ENCODE results near the gene NOC2L. TPM values are rescaled to one million over a fixed set of nuclear protein-coding genes. Genes with fewer than 3 reads are reported as not detected.

NOC2L gene
- total RNA-seq, 1 donor from 2014 or later = 106 TPM

DNA sequence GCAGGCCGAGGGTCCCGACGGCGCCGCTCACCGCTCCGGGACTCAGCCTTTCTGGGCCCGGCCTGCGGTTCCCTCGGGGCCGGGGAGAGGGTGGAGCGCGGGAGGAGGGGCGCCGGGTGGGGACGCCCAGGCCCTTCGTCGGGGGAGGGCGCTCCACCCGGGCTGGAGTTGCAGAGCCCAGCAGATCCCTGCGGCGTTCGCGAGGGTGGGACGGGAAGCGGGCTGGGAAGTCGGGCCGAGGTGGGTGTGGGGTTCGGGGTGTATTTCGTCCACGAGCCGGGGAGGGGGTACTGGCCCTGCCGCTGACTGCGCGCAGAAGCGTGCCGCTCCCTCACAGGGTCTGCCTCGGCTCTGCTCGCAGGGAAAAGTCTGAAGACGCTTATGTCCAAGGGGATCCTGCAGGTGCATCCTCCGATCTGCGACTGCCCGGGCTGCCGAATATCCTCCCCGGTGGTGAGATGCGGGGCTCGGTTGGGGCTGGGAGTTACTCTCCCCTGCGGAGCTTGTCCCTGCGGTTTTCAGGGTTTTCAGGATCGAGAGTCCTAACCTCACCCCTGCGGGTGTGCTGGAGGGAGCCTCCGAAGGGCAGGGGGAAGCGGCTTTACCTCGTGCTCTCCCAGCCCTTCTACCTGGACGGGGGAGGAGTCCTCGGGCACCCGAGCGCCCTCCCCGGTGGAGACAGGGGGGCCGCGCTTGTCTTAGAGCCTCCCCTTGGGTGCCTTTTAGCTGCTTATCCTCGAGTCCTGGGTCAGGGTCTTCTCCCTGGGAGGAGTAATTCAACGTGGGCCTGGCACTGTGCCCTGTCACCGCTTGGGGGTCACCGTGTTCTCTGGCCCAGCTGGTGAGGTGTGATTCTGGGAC lies 33.3 kb downstream of the NOC2L start:
- DNase-seq (ENCODE audit: low read depth, low spot score) = no peak
- Mint-ChIP-seq H3K4me3 (peak overlapping the region; percentile 73), H3K36me3 (ENCODE audit: low read depth) (no peaks in the 10 kb centered on the region), H3K4me1 (peaks cover 10% of the 10 kb centered on the region), H3K27me3 (ENCODE audit: low read depth) (peaks cover 83% of the 10 kb centered on the region), H3K9me3 (no peaks in the 10 kb centered on the region), H3K27ac (ENCODE audit: unreplicated experiment) (no peak overlapping the region)
- TF ChIP-seq, protein P1, sequence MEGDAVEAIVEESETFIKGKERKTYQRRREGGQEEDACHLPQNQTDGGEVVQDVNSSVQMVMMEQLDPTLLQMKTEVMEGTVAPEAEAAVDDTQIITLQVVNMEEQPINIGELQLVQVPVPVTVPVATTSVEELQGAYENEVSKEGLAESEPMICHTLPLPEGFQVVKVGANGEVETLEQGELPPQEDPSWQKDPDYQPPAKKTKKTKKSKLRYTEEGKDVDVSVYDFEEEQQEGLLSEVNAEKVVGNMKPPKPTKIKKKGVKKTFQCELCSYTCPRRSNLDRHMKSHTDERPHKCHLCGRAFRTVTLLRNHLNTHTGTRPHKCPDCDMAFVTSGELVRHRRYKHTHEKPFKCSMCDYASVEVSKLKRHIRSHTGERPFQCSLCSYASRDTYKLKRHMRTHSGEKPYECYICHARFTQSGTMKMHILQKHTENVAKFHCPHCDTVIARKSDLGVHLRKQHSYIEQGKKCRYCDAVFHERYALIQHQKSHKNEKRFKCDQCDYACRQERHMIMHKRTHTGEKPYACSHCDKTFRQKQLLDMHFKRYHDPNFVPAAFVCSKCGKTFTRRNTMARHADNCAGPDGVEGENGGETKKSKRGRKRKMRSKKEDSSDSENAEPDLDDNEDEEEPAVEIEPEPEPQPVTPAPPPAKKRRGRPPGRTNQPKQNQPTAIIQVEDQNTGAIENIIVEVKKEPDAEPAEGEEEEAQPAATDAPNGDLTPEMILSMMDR (conservative IDR thresholded peaks at IDR 0.05) = no peak

DNA sequence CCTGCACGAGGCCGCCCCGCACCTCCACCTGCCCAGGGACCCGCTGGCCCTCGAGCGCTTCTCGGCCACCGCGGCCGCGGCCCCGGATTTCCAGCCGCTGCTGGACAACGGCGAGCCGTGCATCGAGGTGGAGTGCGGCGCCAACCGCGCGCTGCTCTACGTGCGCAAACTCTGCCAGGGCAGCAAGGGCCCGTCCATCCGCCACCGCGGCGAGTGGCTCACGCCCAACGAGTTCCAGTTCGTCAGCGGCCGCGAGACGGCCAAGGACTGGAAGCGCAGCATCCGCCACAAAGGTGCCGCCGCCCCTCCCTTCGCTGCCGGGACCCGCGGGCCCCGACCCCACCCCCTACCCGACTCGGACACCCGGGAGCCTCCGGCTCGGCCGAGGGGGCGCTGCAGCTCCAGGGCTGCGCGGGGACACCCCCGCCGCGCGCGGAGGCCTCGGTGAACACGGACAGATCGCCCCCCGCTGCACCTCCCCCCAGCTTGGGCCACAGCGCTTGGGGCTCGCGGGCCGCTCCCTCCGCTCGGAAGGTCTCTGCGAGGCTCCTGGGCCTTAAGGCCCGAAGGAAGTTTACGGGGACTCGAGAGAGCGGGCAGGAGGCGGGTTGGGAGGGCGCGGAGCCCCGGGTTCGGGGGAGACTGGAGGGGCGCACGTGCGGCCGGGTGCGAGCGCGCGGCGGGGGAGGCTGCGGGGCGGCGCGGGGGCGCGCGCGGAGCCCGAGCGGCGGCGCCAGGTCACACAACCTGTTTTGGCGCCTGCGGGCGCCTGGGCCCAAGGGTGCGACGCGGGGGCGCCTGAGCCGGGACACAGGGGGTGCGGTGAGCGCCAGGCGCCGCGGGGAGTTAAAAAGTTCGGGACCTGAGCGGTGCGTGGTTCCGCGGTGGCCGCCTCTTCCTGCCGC lies 34.1 kb downstream of the NOC2L start:
- Mint-ChIP-seq H3K4me3 (no peak overlapping the region), H3K9me3 (no peaks in the 10 kb centered on the region), H3K27ac (ENCODE audit: unreplicated experiment) (no peak overlapping the region), H3K27me3 (ENCODE audit: low read depth) (peaks cover 83% of the 10 kb centered on the region), H3K36me3 (ENCODE audit: low read depth) (no peaks in the 10 kb centered on the region), H3K4me1 (peaks cover 15% of the 10 kb centered on the region)
- TF ChIP-seq, protein P1 (conservative IDR thresholded peaks at IDR 0.05) = no peak
- DNase-seq (ENCODE audit: low read depth, low spot score) = no peak

DNA sequence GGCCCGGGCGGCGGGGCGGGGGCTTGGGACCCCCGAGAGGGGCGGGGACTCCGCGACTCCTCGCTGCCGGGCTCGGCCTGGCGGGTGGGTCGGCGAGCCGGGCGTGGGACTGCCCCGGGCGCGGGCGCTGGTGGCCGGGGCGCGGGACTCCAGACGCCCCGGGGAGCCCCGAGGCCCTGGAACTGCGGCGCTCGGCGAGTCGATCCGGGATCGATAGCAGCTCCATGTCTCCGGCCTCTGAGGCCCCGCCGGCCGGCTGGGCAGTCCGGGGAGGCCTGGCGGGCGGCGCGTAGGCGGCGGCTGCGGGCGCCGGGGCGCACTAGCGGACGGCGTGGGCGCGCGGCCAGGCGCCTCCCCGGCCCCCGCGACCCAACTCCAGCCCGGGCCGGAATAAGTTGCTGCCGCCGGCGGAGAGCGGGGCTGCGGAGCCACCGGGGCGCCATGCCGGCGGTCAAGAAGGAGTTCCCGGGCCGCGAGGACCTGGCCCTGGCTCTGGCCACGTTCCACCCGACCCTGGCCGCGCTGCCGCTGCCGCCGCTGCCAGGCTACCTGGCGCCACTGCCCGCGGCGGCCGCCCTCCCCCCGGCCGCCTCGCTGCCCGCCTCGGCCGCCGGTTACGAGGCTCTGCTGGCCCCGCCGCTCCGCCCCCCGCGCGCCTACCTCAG lies 34.9 kb downstream of the NOC2L start:
- no peaks in the 10 kb centered on the region for H3K36me3 Mint-ChIP-seq (ENCODE audit: low read depth)
- TF ChIP-seq, protein P1 (conservative IDR thresholded peaks at IDR 0.05) = no peak
- no peak overlapping the region for H3K27ac Mint-ChIP-seq (ENCODE audit: unreplicated experiment)
- peaks cover 79% of the 10 kb centered on the region for H3K27me3 Mint-ChIP-seq (ENCODE audit: low read depth)
- no peaks in the 10 kb centered on the region for H3K9me3 Mint-ChIP-seq
- H3K4me3 Mint-ChIP-seq = no peak overlapping the region
- no peak for DNase-seq (ENCODE audit: low read depth, low spot score)
- H3K4me1 Mint-ChIP-seq = peaks cover 15% of the 10 kb centered on the region

DNA sequence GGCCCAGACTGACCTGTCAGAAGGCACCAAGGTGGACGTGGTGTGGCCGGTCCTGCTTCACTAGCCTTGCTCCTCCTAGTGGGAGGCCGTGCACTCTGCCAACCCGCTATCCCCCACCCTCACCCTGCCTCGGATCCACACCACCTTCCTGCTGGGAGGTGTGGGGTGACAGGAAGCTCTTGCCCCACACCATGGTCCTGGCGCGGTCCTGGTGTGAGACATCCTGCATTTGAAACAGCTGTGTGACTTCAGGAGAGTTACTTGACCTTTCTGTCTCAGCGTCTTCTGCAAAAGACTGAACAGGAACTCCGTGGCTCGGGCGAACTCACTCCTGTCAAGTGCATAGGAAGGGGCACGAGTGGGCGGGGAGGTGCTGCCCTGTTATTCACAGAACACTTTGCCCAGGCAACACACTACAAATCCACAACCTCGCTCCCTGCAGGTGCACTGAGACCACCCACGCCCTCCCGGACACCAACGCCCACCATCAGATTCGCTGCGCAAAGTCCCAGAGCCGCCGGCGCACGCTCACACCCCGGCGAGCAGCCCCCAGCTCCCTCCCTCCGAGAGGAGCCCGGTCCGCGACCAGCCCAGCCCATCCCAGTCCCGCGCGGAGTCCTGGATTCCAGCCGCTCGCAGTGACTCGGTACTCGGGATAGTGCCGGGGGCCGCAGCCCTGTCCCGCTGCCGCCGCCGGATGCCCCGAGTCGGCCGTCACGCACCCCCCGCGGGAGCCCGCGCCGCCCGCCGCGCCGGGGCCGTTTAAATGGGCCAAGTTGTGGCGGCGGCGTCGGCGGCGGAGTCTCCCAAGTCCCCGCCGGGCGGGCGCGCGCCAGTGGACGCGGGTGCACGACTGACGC lies 35.7 kb downstream of the NOC2L start, which contains the start of gene SAMD11:
Gene SAMD11, plus strand, starts transcription at position 793 of the 860 bp plus-strand sequence. CDS start 509 bp downstream, outside the sequence.
- TF ChIP-seq, protein P1 (conservative IDR thresholded peaks at IDR 0.05) = no peak
- DNase-seq (ENCODE audit: low read depth, low spot score) = peak; percentile 88
- peaks cover 78% of the 10 kb centered on the region for H3K27me3 Mint-ChIP-seq (ENCODE audit: low read depth)

More for the DNA sequence above, 35.7 kb downstream of the NOC2L start, which contains the start of gene SAMD11:
- Mint-ChIP-seq H3K4me3 (peak within 1 kb of the TSS; percentile 76), H3K4me1 (peaks cover 15% of the 10 kb centered on the region), H3K36me3 (ENCODE audit: low read depth) (no peaks in the 10 kb centered on the region), H3K27ac (ENCODE audit: unreplicated experiment) (no peak within 1 kb of the TSS), H3K9me3 (no peaks in the 10 kb centered on the region)

All from neural crest cell (in vitro differentiated cells).